Measurements from ENCODE around the gene GYS1. TPM values are rescaled to one million over a fixed set of nuclear protein-coding genes. Genes with fewer than 3 reads are reported as not detected.

GYS1 gene
- total and polyA plus RNA-seq, 8 donors, result 13.0 to 63.6 (median 26.0) TPM

GRCh38 chr19:48970139-48970766 is 22.9 kb downstream of the GYS1 start:
- Histone ChIP-seq H3K36me3 (peaks cover 44 to 89% (median 87%) of the 10 kb centered on the region in 4 donors), H3K4me1 (peaks cover 14 to 53% (median 33%) of the 10 kb centered on the region in 4 donors), H3K27me3 (no peaks in the 10 kb centered on the region), H3K27ac (peak overlapping the region in 3 of 5 donors; percentile 20 to 51 (median 43)), H3K4me3 (no peak overlapping the region), H3K9me3 (no peaks in the 10 kb centered on the region)
- 84 to 89% (median 86%) methylated on average over 21 to 23 of the region's 23 CpGs for WGBS, 5 donors
- intact Hi-C loops (cut with DNase I; ENCODE audit: low total_unique reads), result no loop called here
- DNase-seq, result no peak
- no peak for TF ChIP-seq POLR2A (IDR thresholded peaks at IDR 0.05)
- TF ChIP-seq POLR2AphosphoS5 (IDR thresholded peaks at IDR 0.05), result no peak
- TF ChIP-seq, protein P1, sequence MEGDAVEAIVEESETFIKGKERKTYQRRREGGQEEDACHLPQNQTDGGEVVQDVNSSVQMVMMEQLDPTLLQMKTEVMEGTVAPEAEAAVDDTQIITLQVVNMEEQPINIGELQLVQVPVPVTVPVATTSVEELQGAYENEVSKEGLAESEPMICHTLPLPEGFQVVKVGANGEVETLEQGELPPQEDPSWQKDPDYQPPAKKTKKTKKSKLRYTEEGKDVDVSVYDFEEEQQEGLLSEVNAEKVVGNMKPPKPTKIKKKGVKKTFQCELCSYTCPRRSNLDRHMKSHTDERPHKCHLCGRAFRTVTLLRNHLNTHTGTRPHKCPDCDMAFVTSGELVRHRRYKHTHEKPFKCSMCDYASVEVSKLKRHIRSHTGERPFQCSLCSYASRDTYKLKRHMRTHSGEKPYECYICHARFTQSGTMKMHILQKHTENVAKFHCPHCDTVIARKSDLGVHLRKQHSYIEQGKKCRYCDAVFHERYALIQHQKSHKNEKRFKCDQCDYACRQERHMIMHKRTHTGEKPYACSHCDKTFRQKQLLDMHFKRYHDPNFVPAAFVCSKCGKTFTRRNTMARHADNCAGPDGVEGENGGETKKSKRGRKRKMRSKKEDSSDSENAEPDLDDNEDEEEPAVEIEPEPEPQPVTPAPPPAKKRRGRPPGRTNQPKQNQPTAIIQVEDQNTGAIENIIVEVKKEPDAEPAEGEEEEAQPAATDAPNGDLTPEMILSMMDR (IDR thresholded peaks at IDR 0.05), result no peak
- no peak for TF ChIP-seq EP300 (IDR thresholded peaks at IDR 0.05)

GRCh38 chr19:48969276-48970138 is 23.6 kb downstream of the GYS1 start:
- Histone ChIP-seq H3K27ac (peak overlapping the region in 3 of 5 donors; percentile 93 to 97 (median 97)), H3K4me3 (no peak overlapping the region), H3K36me3 (peaks cover 44 to 84% (median 81%) of the 10 kb centered on the region in 4 donors), H3K4me1 (peaks cover 17 to 57% (median 37%) of the 10 kb centered on the region in 4 donors), H3K27me3 (no peaks in the 10 kb centered on the region), H3K9me3 (no peaks in the 10 kb centered on the region)
- whole genome bisulfite sequencing, 5 donors, result 89 to 95% (median 93%) methylated on average over 42 to 45 of the region's 45 CpGs
- DNase-seq, result no peak
- intact Hi-C loops (cut with DNase I; ENCODE audit: low total_unique reads), result no loop called here
- no peak for TF ChIP-seq EP300 (IDR thresholded peaks at IDR 0.05)
- TF ChIP-seq POLR2AphosphoS5 (IDR thresholded peaks at IDR 0.05), result peak in 1 of 3 donors; percentile 29
- no peak for TF ChIP-seq POLR2A (IDR thresholded peaks at IDR 0.05)

- 67 to 82% (median 71%) methylated on average over 15 of the region's 15 CpGs for WGBS, 5 donors
- Histone ChIP-seq H3K9me3 (no peaks in the 10 kb centered on the region), H3K27ac (peak overlapping the region in 4 of 5 donors; percentile 93 to 97 (median 96)), H3K4me3 (no peak overlapping the region), H3K27me3 (no peaks in the 10 kb centered on the region), H3K36me3 (peaks cover 38 to 77% (median 74%) of the 10 kb centered on the region in 4 donors), H3K4me1 (peaks cover 24 to 64% (median 44%) of the 10 kb centered on the region in 4 donors)
- TF ChIP-seq, protein P1 (IDR thresholded peaks at IDR 0.05), result no peak
- TF ChIP-seq POLR2A (IDR thresholded peaks at IDR 0.05), result peak in 1 of 4 donors; percentile 20
- intact Hi-C loops (cut with DNase I; ENCODE audit: low total_unique reads), result no loop called here
- no peak for DNase-seq
Measured at GRCh38 chr19:48968813-48969218, 24.3 kb downstream of the GYS1 start.

DNA sequence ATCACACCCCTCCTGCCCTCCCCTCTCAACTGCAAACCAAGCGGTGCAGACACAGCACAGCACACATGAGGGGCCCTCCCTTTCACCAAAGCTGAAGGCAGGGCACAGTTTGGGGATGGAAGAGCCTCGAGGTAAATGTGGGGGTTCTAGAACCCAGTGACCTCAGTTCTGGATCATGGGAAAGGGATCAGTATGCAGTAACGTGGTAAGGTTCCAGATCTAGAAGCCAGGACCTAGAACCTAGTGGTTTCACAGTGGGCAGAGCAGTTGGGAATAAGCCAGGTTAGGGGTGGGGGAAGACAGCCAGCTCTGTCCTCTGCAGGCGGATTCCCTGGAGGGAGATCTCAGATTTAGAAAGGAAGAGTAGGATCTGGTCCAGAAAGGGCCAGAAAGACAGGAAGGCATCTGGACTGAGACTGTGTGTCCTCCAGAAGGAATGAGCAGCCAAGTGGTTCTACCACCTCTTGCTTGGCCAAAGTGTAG is 24.9 kb downstream of the GYS1 start:
- H3K4me1 ChIP-seq, result peaks cover 30 to 70% (median 50%) of the 10 kb centered on the region in 4 donors
- no peak overlapping the region for H3K4me3 ChIP-seq
- WGBS, 5 donors, result 53 to 61% (median 59%) methylated on average over 4 of the region's 4 CpGs
- peak in 1 of 2 donors; percentile 35 for DNase-seq
- no peaks in the 10 kb centered on the region for H3K27me3 ChIP-seq
- peaks cover 35 to 71% (median 68%) of the 10 kb centered on the region in 4 donors for H3K36me3 ChIP-seq
- TF ChIP-seq EP300 (IDR thresholded peaks at IDR 0.05), result no peak
- TF ChIP-seq POLR2AphosphoS5 (IDR thresholded peaks at IDR 0.05), result peak in 1 of 3 donors; percentile 16
- intact Hi-C loops (cut with DNase I; ENCODE audit: low total_unique reads), result no loop called here
- H3K9me3 ChIP-seq, result no peaks in the 10 kb centered on the region
- H3K27ac ChIP-seq, result peak overlapping the region; percentile 11 to 97 (median 94)

Measured in stomach (tissue), 9 donors.